Mesenchymal stem cell (in vitro differentiated cells and primary cell): ENCODE data around the gene FCRL1.

ENCODE experiments used
- DNase-seq: peaks from one replicate; pipeline ENCODE4 v3.0.0-alpha.2; 2013
- H2AFZ ChIP-seq: one replicate; pipeline ENCODE4 v1.6.1; 2013; ENCODE audit warnings: low read depth, mild to moderate bottlenecking, control low read depth, inconsistent platforms, low read length, moderate library complexity
- H2AK5ac ChIP-seq: 2 replicates; pipeline ENCODE4 v1.6.1; 2013; ENCODE audit warnings: low read length, moderate library complexity, mild to moderate bottlenecking, inconsistent platforms; ENCODE audit not compliant: severe bottlenecking
- H2BK120ac ChIP-seq: one replicate; pipeline ENCODE4 v1.6.1; 2013; ENCODE audit warnings: low read depth, mild to moderate bottlenecking, inconsistent platforms, low read length, moderate library complexity
- H2BK12ac ChIP-seq, 2 experiments: one replicate each; pipeline ENCODE4 v1.6.1; 2013; ENCODE audit warnings: inconsistent platforms in 2 of 2, low read length in 2 of 2, mild to moderate bottlenecking in 2 of 2, moderate library complexity in 2 of 2, control low read depth in 1 of 2
- H2BK15ac ChIP-seq: one replicate; pipeline ENCODE4 v1.6.1; 2013; ENCODE audit warnings: mild to moderate bottlenecking, low read depth, inconsistent platforms; ENCODE audit not compliant: poor library complexity, severe bottlenecking
- H2BK5ac ChIP-seq: 2 replicates; pipeline ENCODE4 v1.6.1; 2013; ENCODE audit warnings: low read depth, mild to moderate bottlenecking, low read length, control low read depth, inconsistent platforms; ENCODE audit not compliant: poor library complexity, severe bottlenecking
- H3K14ac ChIP-seq, 2 experiments: one replicate each; pipeline ENCODE4 v1.6.1; 2013; ENCODE audit warnings: inconsistent platforms in 2 of 2, low read length in 2 of 2, control low read depth in 1 of 2, mild to moderate bottlenecking in 1 of 2, moderate library complexity in 1 of 2
- H3K18ac ChIP-seq, 2 experiments: one replicate each; pipeline ENCODE4 v1.6.1; 2013; ENCODE audit warnings: inconsistent platforms in 2 of 2, low read length in 2 of 2, control low read depth in 1 of 2, low read depth in 1 of 2, mild to moderate bottlenecking in 1 of 2
- H3K23ac ChIP-seq, 2 experiments: one replicate each; pipeline ENCODE4 v1.6.1; 2013; ENCODE audit warnings: inconsistent platforms in 2 of 2, low read length in 2 of 2, mild to moderate bottlenecking in 2 of 2, moderate library complexity in 2 of 2, control low read depth in 1 of 2
- H3K27ac ChIP-seq: 2 replicates; pipeline ENCODE4 v1.5.1; 2013; ENCODE audit warnings: mild to moderate bottlenecking, moderate library complexity, low read length, control low read depth, inconsistent platforms; ENCODE audit not compliant: poor library complexity, severe bottlenecking
- H3K27me3 ChIP-seq, 2 experiments: 2 replicates each; pipeline versions ENCODE4 v1.6.1 to v1.7.0; 2013; ENCODE audit warnings: low read length in 2 of 2, mild to moderate bottlenecking in 2 of 2, moderate library complexity in 2 of 2, control low read depth in 1 of 2, inconsistent platforms in 1 of 2; ENCODE audit not compliant: control insufficient read depth in 1 of 2, insufficient read depth in 1 of 2
- H3K36me3 ChIP-seq, 2 experiments: 2 replicates each; pipeline versions ENCODE4 v1.6.1 to v1.7.0; 2013; ENCODE audit warnings: low read length in 2 of 2, control low read depth in 1 of 2, inconsistent platforms in 1 of 2, low read depth in 1 of 2, mild to moderate bottlenecking in 1 of 2; ENCODE audit not compliant: insufficient read depth in 2 of 2, control insufficient read depth in 1 of 2
- H3K4ac ChIP-seq, 2 experiments: one replicate each; pipeline ENCODE4 v1.6.1; 2013; ENCODE audit warnings: inconsistent platforms in 2 of 2, low read length in 2 of 2, mild to moderate bottlenecking in 2 of 2, moderate library complexity in 2 of 2, control low read depth in 1 of 2, low read depth in 1 of 2
- H3K4me1 ChIP-seq: 2 replicates; pipeline ENCODE4 v1.6.1; 2013; ENCODE audit warnings: low read depth, low read length, control low read depth; ENCODE audit not compliant: control insufficient read depth, insufficient read depth
- H3K4me2 ChIP-seq: 2 replicates; pipeline ENCODE4 v1.6.1; 2013; ENCODE audit warnings: low read length, mild to moderate bottlenecking, inconsistent platforms; ENCODE audit not compliant: poor library complexity, severe bottlenecking
- H3K4me3 ChIP-seq, 2 experiments: 2 replicates each; pipeline versions ENCODE4 v1.5.1 to v1.7.0; 2013; ENCODE audit warnings: low read length in 2 of 2, mild to moderate bottlenecking in 2 of 2, control low read depth in 1 of 2, low read depth in 1 of 2; ENCODE audit not compliant: insufficient read depth in 1 of 2
- H3K79me1 ChIP-seq: replicated peaks from 2 replicates; pipeline ENCODE4 v1.6.1; 2013; ENCODE audit warnings: mild to moderate bottlenecking, control low read depth, low read length, inconsistent platforms; ENCODE audit not compliant: poor library complexity, severe bottlenecking
- H3K9ac ChIP-seq: 2 replicates; pipeline ENCODE4 v1.7.0; 2013; ENCODE audit warnings: mild to moderate bottlenecking, low read length, moderate library complexity
- H3K9me3 ChIP-seq: 2 replicates; pipeline ENCODE4 v1.7.0; 2013; ENCODE audit warnings: mild to moderate bottlenecking, low read length; ENCODE audit not compliant: control insufficient read depth
- H4K8ac ChIP-seq: one replicate; pipeline ENCODE4 v1.6.1; 2013; ENCODE audit warnings: inconsistent platforms, mild to moderate bottlenecking, low read length, moderate library complexity
- H4K91ac ChIP-seq: one replicate; pipeline ENCODE4 v1.6.1; 2013; ENCODE audit warnings: mild to moderate bottlenecking, low read length, inconsistent platforms
- WGBS: methylation state at CpG from one replicate; pipeline ENCODE4 v1.1.7; 2013; ENCODE audit warnings: mixed read lengths; 5-methylcytosine and 5-hydroxymethylcytosine counted together

The FCRL1 gene

DNA sequence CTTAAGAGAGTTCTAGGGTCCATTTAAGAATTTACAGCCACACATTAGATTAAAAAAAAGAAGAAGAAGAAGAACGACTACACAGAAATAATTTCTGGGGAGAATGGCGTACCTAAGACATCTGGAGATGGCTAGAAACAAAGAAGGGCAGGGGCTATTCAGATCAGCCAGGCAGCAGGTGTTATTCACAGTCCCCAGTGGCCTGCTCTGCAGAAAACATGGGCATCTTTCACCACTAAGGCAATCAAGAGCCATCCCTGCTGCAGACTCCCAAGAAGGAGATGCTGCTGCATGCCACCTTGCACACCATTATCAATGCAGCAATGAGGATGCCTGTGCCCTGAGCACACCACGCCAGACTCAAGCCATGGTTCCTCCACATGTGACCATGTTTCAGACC lies 35.1 kb downstream of the FCRL1 start:
- H4K91ac ChIP-seq, result no peak overlapping the region
- no peak overlapping the region for H3K14ac ChIP-seq
- H4K8ac ChIP-seq, result no peak overlapping the region
- H3K23ac ChIP-seq, result no peak overlapping the region
- no peak overlapping the region for H3K18ac ChIP-seq
- H3K4me1 ChIP-seq, result no peaks in the 10 kb centered on the region
- H2BK15ac ChIP-seq, result no peak overlapping the region
- WGBS, result 57% methylated on average over 3 of the region's 3 CpGs
- no peaks in the 10 kb centered on the region for H3K36me3 ChIP-seq
- H3K4me3 ChIP-seq, result no peak overlapping the region
- peaks cover 26% of the 10 kb centered on the region for H3K9me3 ChIP-seq
- H2BK12ac ChIP-seq, result no peak overlapping the region
- H3K27ac ChIP-seq, result no peak overlapping the region
- H2BK5ac ChIP-seq, result no peak overlapping the region
- H3K4me2 ChIP-seq, result no peak overlapping the region
- no peaks in the 10 kb centered on the region for H3K79me1 ChIP-seq
- DNase-seq, result no peak
- no peak overlapping the region for H3K4ac ChIP-seq
- H2AK5ac ChIP-seq, result no peak overlapping the region
- no peaks in the 10 kb centered on the region for H3K27me3 ChIP-seq
- no peak overlapping the region for H2AFZ ChIP-seq
- H3K9ac ChIP-seq, result no peak overlapping the region
- H2BK120ac ChIP-seq, result no peak overlapping the region

- Histone ChIP-seq H3K4me3 (no peak overlapping the region), H3K27me3 (no peaks in the 10 kb centered on the region), H3K4ac (no peak overlapping the region), H2BK12ac (no peak overlapping the region), H3K36me3 (no peaks in the 10 kb centered on the region), H2BK15ac (no peak overlapping the region), H3K4me1 (no peaks in the 10 kb centered on the region), H2BK5ac (no peak overlapping the region), H3K18ac (no peak overlapping the region), H2AK5ac (no peak overlapping the region), H4K91ac (no peak overlapping the region), H3K23ac (no peak overlapping the region), H3K9ac (no peak overlapping the region), H3K4me2 (no peak overlapping the region), H3K14ac (no peak overlapping the region), H2AFZ (no peak overlapping the region), H4K8ac (no peak overlapping the region), H3K79me1 (no peaks in the 10 kb centered on the region), H3K9me3 (peaks cover 8% of the 10 kb centered on the region), H3K27ac (no peak overlapping the region), H2BK120ac (no peak overlapping the region)
- WGBS, result 81% methylated on average over 1 of the region's 1 CpG
- no peak for DNase-seq
Observed at GRCh38 chr1:157782931-157783330, 37.0 kb downstream of the FCRL1 start.

DNA sequence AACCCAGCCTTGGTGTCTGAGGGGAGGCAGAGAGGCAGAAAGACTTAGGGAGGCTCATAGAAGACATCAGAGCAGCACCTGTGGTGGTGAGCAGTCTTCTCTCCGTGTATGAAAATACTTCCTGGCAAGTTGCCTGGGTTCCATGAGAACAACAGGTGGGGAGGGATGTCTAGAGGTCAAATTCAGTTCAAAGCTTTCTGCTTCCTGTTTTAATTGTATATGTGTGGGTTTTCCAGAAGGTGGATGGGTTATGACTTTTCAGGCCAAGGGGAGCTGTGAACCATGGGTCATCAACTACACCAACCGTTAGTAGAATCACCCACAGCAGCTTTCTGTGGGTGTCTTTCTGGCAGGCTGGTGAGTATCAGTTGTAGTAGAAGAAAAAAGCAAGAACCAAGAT lies 38.9 kb downstream of the FCRL1 start:
- Histone ChIP-seq H2AFZ (no peak overlapping the region), H3K36me3 (no peaks in the 10 kb centered on the region), H2BK120ac (no peak overlapping the region), H3K9ac (no peak overlapping the region), H3K18ac (no peak overlapping the region), H2BK12ac (no peak overlapping the region), H2AK5ac (no peak overlapping the region), H4K8ac (no peak overlapping the region), H3K4me1 (no peaks in the 10 kb centered on the region), H3K79me1 (no peaks in the 10 kb centered on the region), H3K4ac (no peak overlapping the region), H2BK5ac (no peak overlapping the region), H3K27ac (no peak overlapping the region), H3K14ac (no peak overlapping the region), H3K23ac (no peak overlapping the region), H3K9me3 (no peaks in the 10 kb centered on the region), H3K4me2 (no peak overlapping the region), H3K27me3 (no peaks in the 10 kb centered on the region), H2BK15ac (no peak overlapping the region), H3K4me3 (no peak overlapping the region), H4K91ac (no peak overlapping the region)
- DNase-seq, result no peak
- 80% methylated on average over 2 of the region's 2 CpGs for WGBS

DNA sequence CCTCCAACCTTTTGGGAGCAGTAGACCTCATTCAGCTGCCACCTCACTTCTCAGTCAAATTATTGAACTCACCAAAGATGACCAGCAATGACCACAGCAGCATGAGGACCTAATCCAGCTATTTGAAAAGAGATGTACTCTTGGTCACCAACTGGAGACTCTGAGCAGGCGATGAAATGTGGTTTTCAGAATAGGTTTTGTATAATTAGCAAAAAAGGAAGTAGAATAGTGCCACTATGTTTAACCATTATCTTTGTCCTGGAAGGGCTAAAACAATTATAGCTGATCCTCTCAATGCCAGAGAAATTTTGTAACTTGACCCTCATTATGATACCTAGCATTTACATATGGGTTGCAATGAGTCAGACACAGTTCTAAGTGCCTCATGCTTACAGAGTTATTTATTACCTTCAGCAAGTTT lies 42.9 kb downstream of the FCRL1 start, which contains the start of gene FCRL2:
TSS of gene FCRL2 (minus strand) at position 162 of the 421 bp plus-strand sequence. CDS start at position 103, 59 bp downstream.
- no peak within 1 kb of the TSS for H3K4me2 ChIP-seq
- no peak within 1 kb of the TSS for H3K4me3 ChIP-seq
- no peak within 1 kb of the TSS for H3K4ac ChIP-seq
- H2BK15ac ChIP-seq, result no peak within 1 kb of the TSS
- H3K9me3 ChIP-seq, result no peaks in the 10 kb centered on the region
- H2BK12ac ChIP-seq, result no peak within 1 kb of the TSS
- H3K18ac ChIP-seq, result no peak within 1 kb of the TSS
- no peaks in the 10 kb centered on the region for H3K36me3 ChIP-seq
- H4K8ac ChIP-seq, result no peak within 1 kb of the TSS
- no peak within 1 kb of the TSS for H3K27ac ChIP-seq
- WGBS, result 33% methylated on average over 1 of the region's 1 CpG
- no peak for DNase-seq
- H3K23ac ChIP-seq, result no peak within 1 kb of the TSS
- no peak within 1 kb of the TSS for H2BK120ac ChIP-seq
- H4K91ac ChIP-seq, result no peak within 1 kb of the TSS
- H3K79me1 ChIP-seq, result no peaks in the 10 kb centered on the region
- no peak within 1 kb of the TSS for H2BK5ac ChIP-seq
- H3K9ac ChIP-seq, result no peak within 1 kb of the TSS
- H3K27me3 ChIP-seq, result no peaks in the 10 kb centered on the region
- no peak within 1 kb of the TSS for H2AFZ ChIP-seq
- no peak within 1 kb of the TSS for H2AK5ac ChIP-seq
- H3K4me1 ChIP-seq, result no peaks in the 10 kb centered on the region
- no peak within 1 kb of the TSS for H3K14ac ChIP-seq
